WTC11 (cell line): Measurements from ENCODE around the gene BTBD19. TPM values are rescaled to one million over a fixed set of nuclear protein-coding genes. Genes with fewer than 3 reads are reported as not detected.

Experiments used
- EMX1 ChIP-seq: fragments of 250-450 bp; sonication (Bioruptor Pico); IDR thresholded peaks from 2 replicates; pipeline ENCODE4 v1.8.0; 2021; ENCODE audit warnings: mild to moderate bottlenecking
- FOXJ3 ChIP-seq: sonication (generic); formaldehyde crosslinking; IDR thresholded peaks from 2 replicates; pipeline ENCODE4 v1.9.0; 2021; ENCODE audit warnings: missing genetic modification reagents, mild to moderate bottlenecking, borderline replicate concordance
- FOXK1 ChIP-seq: sonication (generic); formaldehyde crosslinking; IDR thresholded peaks from 2 replicates; pipeline ENCODE4 v1.8.0; 2022; ENCODE audit warnings: mild to moderate bottlenecking, moderate library complexity, missing genetic modification reagents
- FOXP1 ChIP-seq: sonication (generic); formaldehyde crosslinking; IDR thresholded peaks from 2 replicates; pipeline ENCODE4 v1.8.0; 2022; ENCODE audit warnings: missing genetic modification reagents, mild to moderate bottlenecking, moderate library complexity, borderline replicate concordance
- KAT7 ChIP-seq: sonication (generic); formaldehyde crosslinking; IDR thresholded peaks from 2 replicates; pipeline ENCODE4 v1.8.1; 2023; ENCODE audit warnings: missing genetic modification reagents, mild to moderate bottlenecking, borderline replicate concordance
- NR3C1 ChIP-seq: sonication (generic); formaldehyde crosslinking; conservative IDR thresholded peaks from 2 replicates; pipeline ENCODE4 v1.8.1; 2023; ENCODE audit warnings: low read depth, mild to moderate bottlenecking, missing genetic modification reagents
- SMAD3 ChIP-seq: sonication (generic); formaldehyde crosslinking; IDR thresholded peaks from 2 replicates; pipeline ENCODE4 v1.8.0; 2022; ENCODE audit warnings: missing genetic modification reagents, mild to moderate bottlenecking, borderline replicate concordance
- total RNA-seq: library from RNA; stranded (reverse); gene quantifications from 3 replicates; pipeline ENCODE4 v1.2.3, GENCODE V29; 2021
- TF ChIP-seq, protein P1 (sequence below): fragments of 200-600 bp; IDR thresholded peaks from 2 replicates; pipeline ENCODE4 v1.8.0; 2022; ENCODE audit warnings: antibody characterized with exemption
- TF ChIP-seq, protein P2 (sequence below): sonication (generic); formaldehyde crosslinking; IDR thresholded peaks from 2 replicates; pipeline ENCODE4 v1.8.1; 2023; ENCODE audit warnings: mild to moderate bottlenecking, moderate library complexity, missing genetic modification reagents
- TF ChIP-seq, protein P3 (sequence below): sonication (generic); formaldehyde crosslinking; IDR thresholded peaks from 2 replicates; pipeline ENCODE4 v1.8.1; 2023; ENCODE audit warnings: mild to moderate bottlenecking, missing genetic modification reagents
- TF ChIP-seq, protein P4 (sequence below): sonication (generic); formaldehyde crosslinking; conservative IDR thresholded peaks from 2 replicates; pipeline ENCODE4 v1.8.1; 2022; ENCODE audit warnings: mild to moderate bottlenecking, missing genetic modification reagents
- TF ChIP-seq, protein P5 (sequence below): fragments of 250-450 bp; sonication (Bioruptor Pico); IDR thresholded peaks from 2 replicates; pipeline ENCODE4 v1.9.0; 2021; ENCODE audit warnings: mild to moderate bottlenecking
- TF ChIP-seq, protein P6 (sequence below): sonication (generic); formaldehyde crosslinking; IDR thresholded peaks from 2 replicates; pipeline ENCODE4 v1.8.0; 2023; ENCODE audit warnings: missing genetic modification reagents, mild to moderate bottlenecking, borderline replicate concordance
- TF ChIP-seq, protein P7 (sequence below): fragments of 250-450 bp; sonication (Bioruptor Pico); IDR thresholded peaks from 2 replicates; pipeline ENCODE4 v2.1.2; 2022; ENCODE audit warnings: mild to moderate bottlenecking, moderate library complexity
- TF ChIP-seq, protein P8 (sequence below): sonication (generic); formaldehyde crosslinking; IDR thresholded peaks from 2 replicates; pipeline ENCODE4 v1.8.1; 2022; ENCODE audit warnings: mild to moderate bottlenecking, moderate library complexity, missing genetic modification reagents

Gene BTBD19
- total RNA-seq, 1 experiment from 2014 or later = 1.7 TPM

DNA sequence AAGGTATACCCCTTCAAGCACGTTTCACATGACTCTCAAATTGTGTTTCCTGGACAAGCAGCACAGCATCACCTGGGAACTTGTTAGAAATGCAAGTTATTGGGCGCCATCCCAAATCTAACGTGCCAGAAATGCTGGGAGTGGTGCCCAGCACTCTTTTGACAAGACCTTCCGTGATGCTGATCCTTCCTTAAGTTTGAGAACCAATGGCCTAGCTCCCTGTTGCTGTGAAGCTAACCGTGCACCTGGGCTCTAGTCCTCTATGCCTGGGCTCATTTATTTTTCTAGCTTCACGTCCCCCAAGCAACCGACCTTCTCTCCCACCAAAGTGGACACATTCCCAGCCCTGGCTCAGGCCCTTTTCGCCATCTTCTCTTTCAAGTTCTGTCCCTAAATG is 24.6 kb upstream of the BTBD19 start (continued):
- TF ChIP-seq, protein P1, sequence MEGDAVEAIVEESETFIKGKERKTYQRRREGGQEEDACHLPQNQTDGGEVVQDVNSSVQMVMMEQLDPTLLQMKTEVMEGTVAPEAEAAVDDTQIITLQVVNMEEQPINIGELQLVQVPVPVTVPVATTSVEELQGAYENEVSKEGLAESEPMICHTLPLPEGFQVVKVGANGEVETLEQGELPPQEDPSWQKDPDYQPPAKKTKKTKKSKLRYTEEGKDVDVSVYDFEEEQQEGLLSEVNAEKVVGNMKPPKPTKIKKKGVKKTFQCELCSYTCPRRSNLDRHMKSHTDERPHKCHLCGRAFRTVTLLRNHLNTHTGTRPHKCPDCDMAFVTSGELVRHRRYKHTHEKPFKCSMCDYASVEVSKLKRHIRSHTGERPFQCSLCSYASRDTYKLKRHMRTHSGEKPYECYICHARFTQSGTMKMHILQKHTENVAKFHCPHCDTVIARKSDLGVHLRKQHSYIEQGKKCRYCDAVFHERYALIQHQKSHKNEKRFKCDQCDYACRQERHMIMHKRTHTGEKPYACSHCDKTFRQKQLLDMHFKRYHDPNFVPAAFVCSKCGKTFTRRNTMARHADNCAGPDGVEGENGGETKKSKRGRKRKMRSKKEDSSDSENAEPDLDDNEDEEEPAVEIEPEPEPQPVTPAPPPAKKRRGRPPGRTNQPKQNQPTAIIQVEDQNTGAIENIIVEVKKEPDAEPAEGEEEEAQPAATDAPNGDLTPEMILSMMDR = no peak
- TF ChIP-seq, protein P2, sequence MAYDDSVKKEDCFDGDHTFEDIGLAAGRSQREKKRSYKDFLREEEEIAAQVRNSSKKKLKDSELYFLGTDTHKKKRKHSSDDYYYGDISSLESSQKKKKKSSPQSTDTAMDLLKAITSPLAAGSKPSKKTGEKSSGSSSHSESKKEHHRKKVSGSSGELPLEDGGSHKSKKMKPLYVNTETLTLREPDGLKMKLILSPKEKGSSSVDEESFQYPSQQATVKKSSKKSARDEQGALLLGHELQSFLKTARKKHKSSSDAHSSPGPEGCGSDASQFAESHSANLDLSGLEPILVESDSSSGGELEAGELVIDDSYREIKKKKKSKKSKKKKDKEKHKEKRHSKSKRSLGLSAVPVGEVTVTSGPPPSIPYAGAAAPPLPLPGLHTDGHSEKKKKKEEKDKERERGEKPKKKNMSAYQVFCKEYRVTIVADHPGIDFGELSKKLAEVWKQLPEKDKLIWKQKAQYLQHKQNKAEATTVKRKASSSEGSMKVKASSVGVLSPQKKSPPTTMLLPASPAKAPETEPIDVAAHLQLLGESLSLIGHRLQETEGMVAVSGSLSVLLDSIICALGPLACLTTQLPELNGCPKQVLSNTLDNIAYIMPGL (CRISPR knock-in tag) = no peak
- TF ChIP-seq NR3C1 (CRISPR knock-in tag) (no peak), FOXP1 (CRISPR knock-in tag) (no peak), FOXJ3 (CRISPR knock-in tag) (no peak), FOXK1 (CRISPR knock-in tag) (no peak), SMAD3 (CRISPR knock-in tag) (no peak), EMX1 (CRISPR knock-in tag) (no peak), KAT7 (CRISPR knock-in tag) (no peak)
- TF ChIP-seq, protein P3, sequence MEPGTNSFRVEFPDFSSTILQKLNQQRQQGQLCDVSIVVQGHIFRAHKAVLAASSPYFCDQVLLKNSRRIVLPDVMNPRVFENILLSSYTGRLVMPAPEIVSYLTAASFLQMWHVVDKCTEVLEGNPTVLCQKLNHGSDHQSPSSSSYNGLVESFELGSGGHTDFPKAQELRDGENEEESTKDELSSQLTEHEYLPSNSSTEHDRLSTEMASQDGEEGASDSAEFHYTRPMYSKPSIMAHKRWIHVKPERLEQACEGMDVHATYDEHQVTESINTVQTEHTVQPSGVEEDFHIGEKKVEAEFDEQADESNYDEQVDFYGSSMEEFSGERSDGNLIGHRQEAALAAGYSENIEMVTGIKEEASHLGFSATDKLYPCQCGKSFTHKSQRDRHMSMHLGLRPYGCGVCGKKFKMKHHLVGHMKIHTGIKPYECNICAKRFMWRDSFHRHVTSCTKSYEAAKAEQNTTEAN = no peak
- TF ChIP-seq, protein P4, sequence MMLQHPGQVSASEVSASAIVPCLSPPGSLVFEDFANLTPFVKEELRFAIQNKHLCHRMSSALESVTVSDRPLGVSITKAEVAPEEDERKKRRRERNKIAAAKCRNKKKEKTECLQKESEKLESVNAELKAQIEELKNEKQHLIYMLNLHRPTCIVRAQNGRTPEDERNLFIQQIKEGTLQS (CRISPR knock-in tag) = no peak
- TF ChIP-seq, protein P5, sequence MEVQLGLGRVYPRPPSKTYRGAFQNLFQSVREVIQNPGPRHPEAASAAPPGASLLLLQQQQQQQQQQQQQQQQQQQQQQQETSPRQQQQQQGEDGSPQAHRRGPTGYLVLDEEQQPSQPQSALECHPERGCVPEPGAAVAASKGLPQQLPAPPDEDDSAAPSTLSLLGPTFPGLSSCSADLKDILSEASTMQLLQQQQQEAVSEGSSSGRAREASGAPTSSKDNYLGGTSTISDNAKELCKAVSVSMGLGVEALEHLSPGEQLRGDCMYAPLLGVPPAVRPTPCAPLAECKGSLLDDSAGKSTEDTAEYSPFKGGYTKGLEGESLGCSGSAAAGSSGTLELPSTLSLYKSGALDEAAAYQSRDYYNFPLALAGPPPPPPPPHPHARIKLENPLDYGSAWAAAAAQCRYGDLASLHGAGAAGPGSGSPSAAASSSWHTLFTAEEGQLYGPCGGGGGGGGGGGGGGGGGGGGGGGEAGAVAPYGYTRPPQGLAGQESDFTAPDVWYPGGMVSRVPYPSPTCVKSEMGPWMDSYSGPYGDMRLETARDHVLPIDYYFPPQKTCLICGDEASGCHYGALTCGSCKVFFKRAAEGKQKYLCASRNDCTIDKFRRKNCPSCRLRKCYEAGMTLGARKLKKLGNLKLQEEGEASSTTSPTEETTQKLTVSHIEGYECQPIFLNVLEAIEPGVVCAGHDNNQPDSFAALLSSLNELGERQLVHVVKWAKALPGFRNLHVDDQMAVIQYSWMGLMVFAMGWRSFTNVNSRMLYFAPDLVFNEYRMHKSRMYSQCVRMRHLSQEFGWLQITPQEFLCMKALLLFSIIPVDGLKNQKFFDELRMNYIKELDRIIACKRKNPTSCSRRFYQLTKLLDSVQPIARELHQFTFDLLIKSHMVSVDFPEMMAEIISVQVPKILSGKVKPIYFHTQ = no peak
- TF ChIP-seq, protein P6, sequence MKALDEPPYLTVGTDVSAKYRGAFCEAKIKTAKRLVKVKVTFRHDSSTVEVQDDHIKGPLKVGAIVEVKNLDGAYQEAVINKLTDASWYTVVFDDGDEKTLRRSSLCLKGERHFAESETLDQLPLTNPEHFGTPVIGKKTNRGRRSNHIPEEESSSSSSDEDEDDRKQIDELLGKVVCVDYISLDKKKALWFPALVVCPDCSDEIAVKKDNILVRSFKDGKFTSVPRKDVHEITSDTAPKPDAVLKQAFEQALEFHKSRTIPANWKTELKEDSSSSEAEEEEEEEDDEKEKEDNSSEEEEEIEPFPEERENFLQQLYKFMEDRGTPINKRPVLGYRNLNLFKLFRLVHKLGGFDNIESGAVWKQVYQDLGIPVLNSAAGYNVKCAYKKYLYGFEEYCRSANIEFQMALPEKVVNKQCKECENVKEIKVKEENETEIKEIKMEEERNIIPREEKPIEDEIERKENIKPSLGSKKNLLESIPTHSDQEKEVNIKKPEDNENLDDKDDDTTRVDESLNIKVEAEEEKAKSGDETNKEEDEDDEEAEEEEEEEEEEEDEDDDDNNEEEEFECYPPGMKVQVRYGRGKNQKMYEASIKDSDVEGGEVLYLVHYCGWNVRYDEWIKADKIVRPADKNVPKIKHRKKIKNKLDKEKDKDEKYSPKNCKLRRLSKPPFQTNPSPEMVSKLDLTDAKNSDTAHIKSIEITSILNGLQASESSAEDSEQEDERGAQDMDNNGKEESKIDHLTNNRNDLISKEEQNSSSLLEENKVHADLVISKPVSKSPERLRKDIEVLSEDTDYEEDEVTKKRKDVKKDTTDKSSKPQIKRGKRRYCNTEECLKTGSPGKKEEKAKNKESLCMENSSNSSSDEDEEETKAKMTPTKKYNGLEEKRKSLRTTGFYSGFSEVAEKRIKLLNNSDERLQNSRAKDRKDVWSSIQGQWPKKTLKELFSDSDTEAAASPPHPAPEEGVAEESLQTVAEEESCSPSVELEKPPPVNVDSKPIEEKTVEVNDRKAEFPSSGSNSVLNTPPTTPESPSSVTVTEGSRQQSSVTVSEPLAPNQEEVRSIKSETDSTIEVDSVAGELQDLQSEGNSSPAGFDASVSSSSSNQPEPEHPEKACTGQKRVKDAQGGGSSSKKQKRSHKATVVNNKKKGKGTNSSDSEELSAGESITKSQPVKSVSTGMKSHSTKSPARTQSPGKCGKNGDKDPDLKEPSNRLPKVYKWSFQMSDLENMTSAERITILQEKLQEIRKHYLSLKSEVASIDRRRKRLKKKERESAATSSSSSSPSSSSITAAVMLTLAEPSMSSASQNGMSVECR (CRISPR knock-in tag) = no peak
- TF ChIP-seq, protein P7, sequence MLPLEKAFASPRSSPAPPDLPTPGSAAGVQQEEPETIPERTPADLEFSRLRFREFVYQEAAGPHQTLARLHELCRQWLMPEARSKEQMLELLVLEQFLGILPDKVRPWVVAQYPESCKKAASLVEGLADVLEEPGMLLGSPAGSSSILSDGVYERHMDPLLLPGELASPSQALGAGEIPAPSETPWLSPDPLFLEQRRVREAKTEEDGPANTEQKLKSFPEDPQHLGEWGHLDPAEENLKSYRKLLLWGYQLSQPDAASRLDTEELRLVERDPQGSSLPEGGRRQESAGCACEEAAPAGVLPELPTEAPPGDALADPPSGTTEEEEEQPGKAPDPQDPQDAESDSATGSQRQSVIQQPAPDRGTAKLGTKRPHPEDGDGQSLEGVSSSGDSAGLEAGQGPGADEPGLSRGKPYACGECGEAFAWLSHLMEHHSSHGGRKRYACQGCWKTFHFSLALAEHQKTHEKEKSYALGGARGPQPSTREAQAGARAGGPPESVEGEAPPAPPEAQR (CRISPR knock-in tag) = no peak
- TF ChIP-seq, protein P8, sequence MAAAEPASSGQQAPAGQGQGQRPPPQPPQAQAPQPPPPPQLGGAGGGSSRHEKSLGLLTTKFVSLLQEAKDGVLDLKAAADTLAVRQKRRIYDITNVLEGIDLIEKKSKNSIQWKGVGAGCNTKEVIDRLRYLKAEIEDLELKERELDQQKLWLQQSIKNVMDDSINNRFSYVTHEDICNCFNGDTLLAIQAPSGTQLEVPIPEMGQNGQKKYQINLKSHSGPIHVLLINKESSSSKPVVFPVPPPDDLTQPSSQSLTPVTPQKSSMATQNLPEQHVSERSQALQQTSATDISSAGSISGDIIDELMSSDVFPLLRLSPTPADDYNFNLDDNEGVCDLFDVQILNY (CRISPR knock-in tag) = no peak
